ENCODE measurements around the gene EPHA5. TPM values are rescaled to one million over a fixed set of nuclear protein-coding genes. Genes with fewer than 3 reads are reported as not detected.

EPHA5 gene
- total RNA-seq, 1 donor from 2014 or later: 0.86 TPM

DNA sequence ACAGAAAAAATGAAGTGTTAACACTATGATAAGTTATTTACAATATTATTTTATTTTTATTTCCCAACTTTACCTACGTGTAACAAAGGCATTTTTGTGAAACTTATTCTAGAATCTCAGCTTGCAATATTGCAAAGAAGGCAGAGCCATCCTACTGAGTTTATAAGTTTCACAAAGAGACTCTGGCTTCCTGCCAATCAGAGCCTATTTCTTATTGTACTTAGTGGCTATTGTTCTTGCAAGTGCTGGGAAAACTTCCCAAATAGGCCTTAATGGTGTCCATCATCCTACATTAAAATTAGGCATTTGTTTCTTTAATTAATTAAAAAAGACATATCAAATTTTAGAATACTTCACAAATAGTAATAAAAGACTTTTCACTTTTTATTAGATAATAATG is 233.2 kb downstream of the EPHA5 start:
- TF ChIP-seq, protein P1, sequence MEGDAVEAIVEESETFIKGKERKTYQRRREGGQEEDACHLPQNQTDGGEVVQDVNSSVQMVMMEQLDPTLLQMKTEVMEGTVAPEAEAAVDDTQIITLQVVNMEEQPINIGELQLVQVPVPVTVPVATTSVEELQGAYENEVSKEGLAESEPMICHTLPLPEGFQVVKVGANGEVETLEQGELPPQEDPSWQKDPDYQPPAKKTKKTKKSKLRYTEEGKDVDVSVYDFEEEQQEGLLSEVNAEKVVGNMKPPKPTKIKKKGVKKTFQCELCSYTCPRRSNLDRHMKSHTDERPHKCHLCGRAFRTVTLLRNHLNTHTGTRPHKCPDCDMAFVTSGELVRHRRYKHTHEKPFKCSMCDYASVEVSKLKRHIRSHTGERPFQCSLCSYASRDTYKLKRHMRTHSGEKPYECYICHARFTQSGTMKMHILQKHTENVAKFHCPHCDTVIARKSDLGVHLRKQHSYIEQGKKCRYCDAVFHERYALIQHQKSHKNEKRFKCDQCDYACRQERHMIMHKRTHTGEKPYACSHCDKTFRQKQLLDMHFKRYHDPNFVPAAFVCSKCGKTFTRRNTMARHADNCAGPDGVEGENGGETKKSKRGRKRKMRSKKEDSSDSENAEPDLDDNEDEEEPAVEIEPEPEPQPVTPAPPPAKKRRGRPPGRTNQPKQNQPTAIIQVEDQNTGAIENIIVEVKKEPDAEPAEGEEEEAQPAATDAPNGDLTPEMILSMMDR (conservative IDR thresholded peaks at IDR 0.05; ENCODE audit: low read depth, low read length): no peak
- H3K4me3 ChIP-seq (ENCODE audit: low read depth, low read length): no peak overlapping the region
- no peak for DNase-seq (ENCODE audit: low read depth)

DNA sequence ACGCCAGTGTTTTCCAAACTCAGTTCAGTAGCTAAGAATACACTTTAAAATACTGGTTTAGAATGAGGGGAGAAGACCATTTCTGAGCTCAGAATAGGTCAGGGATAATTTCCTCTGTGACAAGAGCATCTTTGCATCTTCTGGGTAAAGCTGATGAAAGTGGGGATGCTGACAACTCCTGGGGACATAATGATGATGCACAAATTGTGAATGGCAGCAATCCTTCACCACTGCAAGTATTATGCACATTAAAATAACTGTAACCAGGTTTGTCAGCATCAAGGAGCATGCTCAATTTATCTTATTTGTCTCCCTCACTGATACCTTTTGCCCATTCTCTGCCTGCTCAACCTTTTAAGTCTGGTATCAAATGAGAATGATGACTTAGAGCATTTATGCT is 248.2 kb downstream of the EPHA5 start:
- no peak overlapping the region for H3K4me3 ChIP-seq (ENCODE audit: low read depth, low read length)
- DNase-seq (ENCODE audit: low read depth): no peak
- TF ChIP-seq, protein P1 (conservative IDR thresholded peaks at IDR 0.05; ENCODE audit: low read depth, low read length): no peak

DNA sequence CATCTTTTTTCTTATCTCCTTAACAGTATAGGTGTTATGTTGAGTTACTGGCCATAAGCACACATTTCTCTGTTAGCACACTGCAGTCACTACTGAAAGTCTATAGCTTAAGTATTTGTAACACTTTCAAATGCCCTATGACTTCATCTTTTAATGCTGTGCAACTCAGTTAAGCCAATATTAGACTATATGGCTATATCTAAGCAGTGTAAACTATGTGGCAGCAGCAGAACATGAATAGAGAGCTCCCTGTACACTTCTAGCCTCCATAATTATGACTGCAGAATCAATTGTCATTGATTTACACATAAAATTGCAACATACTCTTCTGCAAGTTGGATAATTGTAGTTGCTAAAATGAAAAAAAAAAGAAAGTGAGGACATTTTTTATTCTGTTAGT is 250.3 kb downstream of the EPHA5 start:
- no peak for DNase-seq (ENCODE audit: low read depth)
- no peak overlapping the region for H3K4me3 ChIP-seq (ENCODE audit: low read depth, low read length)
- TF ChIP-seq, protein P1 (conservative IDR thresholded peaks at IDR 0.05; ENCODE audit: low read depth, low read length): no peak

DNA sequence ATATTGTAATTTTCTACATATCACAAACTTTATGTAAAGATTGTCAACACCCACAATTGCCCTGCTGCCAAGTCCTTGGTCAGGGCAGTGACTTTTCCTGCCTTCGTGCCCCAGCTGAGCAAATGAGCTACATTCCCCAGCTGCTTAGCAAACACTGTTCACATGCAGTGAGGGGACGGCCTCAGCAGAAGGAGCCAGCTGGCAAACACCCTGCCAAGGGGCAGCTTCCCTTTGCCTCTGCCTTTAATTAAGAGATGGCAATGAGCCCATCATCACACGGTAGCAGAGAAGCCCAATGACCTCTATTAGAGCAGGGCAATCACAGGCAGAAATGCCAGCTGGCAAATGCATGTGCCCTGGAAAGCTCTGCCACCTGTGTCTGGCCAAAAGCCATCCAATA is 253.4 kb downstream of the EPHA5 start:
- DNase-seq (ENCODE audit: low read depth): no peak
- no peak overlapping the region for H3K4me3 ChIP-seq (ENCODE audit: low read depth, low read length)
- TF ChIP-seq, protein P1 (conservative IDR thresholded peaks at IDR 0.05; ENCODE audit: low read depth, low read length): no peak

DNA sequence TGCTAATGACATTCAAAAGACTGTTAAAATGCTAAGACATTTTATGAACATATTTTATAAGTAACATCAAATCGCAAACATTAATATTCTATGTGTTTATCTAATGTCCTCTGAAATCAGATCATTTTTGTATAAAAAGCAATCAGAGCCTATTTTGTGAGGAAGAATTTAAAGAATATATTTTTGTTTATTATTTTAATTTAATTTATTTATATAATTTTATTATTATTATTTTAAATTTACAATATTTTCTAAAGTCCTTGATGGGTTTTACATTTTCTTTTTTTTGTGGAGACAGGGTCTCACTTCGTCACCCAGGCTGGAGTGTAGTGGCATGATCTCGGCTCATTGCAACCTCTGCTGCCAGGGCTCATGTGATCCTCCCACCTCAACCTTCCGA is 262.8 kb downstream of the EPHA5 start:
- DNase-seq (ENCODE audit: low read depth): no peak
- TF ChIP-seq, protein P1 (conservative IDR thresholded peaks at IDR 0.05; ENCODE audit: low read depth, low read length): no peak

DNA sequence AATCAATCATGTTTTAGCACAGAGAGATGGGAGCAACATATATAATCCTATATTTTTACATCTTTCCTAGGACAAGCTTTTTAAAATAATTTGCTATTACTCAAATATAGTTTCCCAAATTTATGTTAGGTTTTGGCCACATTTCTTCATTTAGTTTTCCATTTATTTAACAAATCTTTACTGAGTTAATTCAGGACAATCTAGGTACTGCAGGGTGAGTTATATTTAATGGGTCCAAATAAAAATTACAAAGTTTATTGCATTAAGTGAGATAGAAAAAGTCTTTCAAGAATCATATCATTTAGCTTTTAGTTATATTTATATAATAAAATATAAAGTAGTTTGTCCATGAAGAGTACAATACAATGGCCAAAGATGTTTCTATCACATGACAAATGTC is 269.2 kb downstream of the EPHA5 start:
- H3K4me3 ChIP-seq (ENCODE audit: low read depth, low read length): no peak overlapping the region
- TF ChIP-seq, protein P1 (conservative IDR thresholded peaks at IDR 0.05; ENCODE audit: low read depth, low read length): no peak
- DNase-seq (ENCODE audit: low read depth): no peak

More for the DNA sequence above, 262.8 kb downstream of the EPHA5 start:
- no peak overlapping the region for H3K4me3 ChIP-seq (ENCODE audit: low read depth, low read length)

DNA sequence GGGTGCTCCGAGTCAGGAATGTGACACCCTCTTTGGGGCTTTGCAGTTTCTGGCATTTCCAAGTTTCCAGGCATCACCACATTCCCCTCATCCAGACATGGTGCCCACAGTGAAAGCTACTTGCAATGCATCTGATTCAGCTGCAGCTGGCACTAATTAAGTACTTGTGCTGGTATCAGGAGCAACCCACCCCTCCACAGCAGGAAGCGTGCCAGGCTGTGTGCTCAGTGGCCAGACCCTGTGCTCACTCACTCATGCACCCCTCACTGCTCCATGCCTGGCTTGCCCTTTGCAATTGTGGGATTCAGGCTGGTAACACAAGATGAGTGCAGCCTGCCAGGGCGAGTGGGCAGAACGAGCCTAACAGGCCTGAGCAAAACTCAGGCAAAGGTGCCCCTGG is 271.2 kb downstream of the EPHA5 start:
- TF ChIP-seq, protein P1 (conservative IDR thresholded peaks at IDR 0.05; ENCODE audit: low read depth, low read length): no peak
- H3K4me3 ChIP-seq (ENCODE audit: low read depth, low read length): no peak overlapping the region
- DNase-seq (ENCODE audit: low read depth): no peak
